Stimulated activated CD4-positive, alpha-beta T cell treated with anti-CD3 and anti-CD28 coated beads, Interleukin-12 subunit alpha, Interleukin-12 subunit beta, amount 100 ng/mL, for 48 hours (primary cell): ENCODE measurements around the gene AGBL3.
"Not testable (repeated sequence)": the region's sequence is repeated elsewhere in the genome, so short reads cannot be mapped to it uniquely, and the experiment has no call there.

Experiments
- DNase-seq, 3 donors: peaks; one replicate each; pipeline ENCODE4 v3.0.0-alpha.2; 2020; ENCODE audit warnings: low read depth in 2 of 3, low spot score in 1 of 3

AGBL3 gene

GRCh38 chr7:135166338-135166990 lies 180.2 kb downstream of the AGBL3 start:
- DNase-seq = no peak

GRCh38 chr7:135167365-135167917 lies 181.1 kb downstream of the AGBL3 start:
- no peak for DNase-seq

- no peak for DNase-seq
Observed at GRCh38 chr7:135168001-135168400, 181.7 kb downstream of the AGBL3 start.

GRCh38 chr7:135168489-135169140 lies 182.3 kb downstream of the AGBL3 start:
- DNase-seq = no peak

- DNase-seq = peak in 2 of 3 donors; percentile 45 to 66
Observed at GRCh38 chr7:135169141-135169963, 183.0 kb downstream of the AGBL3 start.

- DNase-seq = no peak
Observed at GRCh38 chr7:135169964-135170273, 183.6 kb downstream of the AGBL3 start.

GRCh38 chr7:135170274-135170997 lies 184.1 kb downstream of the AGBL3 start, which contains the start of gene CYREN:
TSS of gene CYREN (minus strand) at chr7:135170707. CDS start at chr7:135168922, 1,785 bp downstream.
- peak; percentile 82 to 93 (median 90) for DNase-seq

- DNase-seq = not testable (repeated sequence)
Observed at GRCh38 chr7:135170998-135171481, 184.7 kb downstream of the AGBL3 start.

GRCh38 chr7:135171581-135172291 lies 185.4 kb downstream of the AGBL3 start:
- not testable (repeated sequence) for DNase-seq

GRCh38 chr7:135173916-135174315 lies 187.6 kb downstream of the AGBL3 start:
- not testable (repeated sequence) for DNase-seq

GRCh38 chr7:135174941-135175340 lies 188.6 kb downstream of the AGBL3 start:
- DNase-seq = no peak

- no peak for DNase-seq
Observed at GRCh38 chr7:135175931-135176330, 189.6 kb downstream of the AGBL3 start.

- DNase-seq = no peak
Observed at GRCh38 chr7:135177028-135177696, 190.9 kb downstream of the AGBL3 start.

GRCh38 chr7:135178364-135178763 lies 192.1 kb downstream of the AGBL3 start:
- no peak for DNase-seq

GRCh38 chr7:135179321-135179925 lies 193.1 kb downstream of the AGBL3 start:
- DNase-seq = no peak

- DNase-seq = no peak
Observed at GRCh38 chr7:135180122-135180521, 193.8 kb downstream of the AGBL3 start.

- DNase-seq = no peak
Observed at GRCh38 chr7:135181261-135181928, 195.1 kb downstream of the AGBL3 start.

GRCh38 chr7:135181929-135182678 lies 195.8 kb downstream of the AGBL3 start:
- DNase-seq = no peak
